ENCODE measurements around the gene DCXR. TPM values are rescaled to one million over a fixed set of nuclear protein-coding genes. Genes with fewer than 3 reads are reported as not detected.

DCXR gene
- total RNA-seq, 6 donors from 2014 or later, result 122 to 358 (median 211) TPM

DNA sequence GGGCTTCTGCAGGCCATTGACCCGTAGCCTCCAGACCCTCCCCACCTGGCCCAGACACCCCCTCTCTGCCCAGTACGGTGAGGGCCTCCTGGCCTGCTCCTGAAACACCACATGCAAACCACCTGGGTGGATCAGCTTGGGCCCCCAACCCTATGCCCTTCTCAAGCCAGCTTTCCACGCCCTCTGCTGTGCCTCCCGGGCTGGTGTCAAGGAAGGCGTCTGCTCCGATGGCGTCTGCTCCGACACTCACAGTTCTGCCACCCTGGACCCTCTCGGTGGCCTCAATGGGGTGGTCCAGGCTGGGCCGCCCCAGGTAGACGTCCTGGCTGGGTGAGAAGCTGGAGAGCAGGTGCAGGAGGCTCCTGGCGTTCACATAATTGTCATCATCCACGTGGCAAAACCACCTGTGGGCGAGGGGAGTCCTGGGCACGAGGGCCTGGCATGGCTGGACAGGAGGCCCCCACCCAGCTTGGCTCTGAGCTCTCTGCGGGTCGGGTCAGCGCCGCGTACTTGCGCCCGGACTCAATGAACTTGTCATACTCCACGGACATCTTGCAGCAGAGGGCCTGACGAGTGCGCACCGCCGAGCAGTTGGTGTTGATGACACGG lies 12.8 kb upstream of the DCXR start:
- WGBS, 2 donors, result 88 to 100% methylated on average over 2 to 28 of the region's 28 CpGs

DNA sequence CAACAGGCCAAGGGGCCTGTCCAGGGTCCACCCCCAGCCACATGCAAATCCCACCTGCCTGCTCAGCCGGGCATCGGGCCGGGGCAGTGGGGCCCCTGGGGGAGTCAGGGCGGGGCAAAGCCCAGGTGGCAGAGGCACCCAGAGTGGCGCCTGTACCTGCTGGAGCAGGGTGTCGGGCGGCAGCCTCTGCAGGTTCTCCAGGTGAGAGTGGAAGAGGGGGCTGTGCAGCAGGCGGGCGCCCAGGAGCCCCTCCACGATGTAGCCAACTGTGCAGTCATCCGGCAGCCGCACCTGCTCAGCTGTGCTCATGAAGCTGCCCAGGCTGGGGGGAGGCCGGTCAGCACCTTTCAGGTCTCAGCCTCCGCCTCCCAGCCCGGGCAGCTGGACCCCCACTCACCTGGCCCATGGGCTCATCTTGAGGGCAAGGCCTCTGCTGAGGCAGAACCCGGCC lies 12.0 kb upstream of the DCXR start:
- H3K4me1 ChIP-seq, result peaks cover 20 to 40% (median 26%) of the 10 kb centered on the region in 4 donors
- ATAC-seq (ENCODE audit: low FRiP score in 2 of 2), result no peak
- peaks cover 0 to 39% (median 22%) of the 10 kb centered on the region in 4 donors for H3K36me3 ChIP-seq

More for the DNA sequence above, 12.8 kb upstream of the DCXR start:
- H3K36me3 ChIP-seq, result peaks cover 3 to 46% (median 29%) of the 10 kb centered on the region in 4 donors
- no peaks in the 10 kb centered on the region for H3K9me3 ChIP-seq
- no peak for ATAC-seq (ENCODE audit: low FRiP score in 2 of 2)
- H3K4me3 ChIP-seq, result peak overlapping the region in 3 of 4 donors; percentile 87 to 99 (median 95)
- peak overlapping the region in 1 of 4 donors; percentile 70 for H3K27ac ChIP-seq
- H3K4me1 ChIP-seq, result peaks cover 20 to 44% (median 26%) of the 10 kb centered on the region in 4 donors
- DNase-seq, result peak in 1 of 2 donors; percentile 80
- TF ChIP-seq POLR2A (IDR thresholded peaks at IDR 0.05) (no peak), POLR2AphosphoS5 (IDR thresholded peaks at IDR 0.05) (no peak), EP300 (IDR thresholded peaks at IDR 0.05) (no peak)
- TF ChIP-seq, protein P1, sequence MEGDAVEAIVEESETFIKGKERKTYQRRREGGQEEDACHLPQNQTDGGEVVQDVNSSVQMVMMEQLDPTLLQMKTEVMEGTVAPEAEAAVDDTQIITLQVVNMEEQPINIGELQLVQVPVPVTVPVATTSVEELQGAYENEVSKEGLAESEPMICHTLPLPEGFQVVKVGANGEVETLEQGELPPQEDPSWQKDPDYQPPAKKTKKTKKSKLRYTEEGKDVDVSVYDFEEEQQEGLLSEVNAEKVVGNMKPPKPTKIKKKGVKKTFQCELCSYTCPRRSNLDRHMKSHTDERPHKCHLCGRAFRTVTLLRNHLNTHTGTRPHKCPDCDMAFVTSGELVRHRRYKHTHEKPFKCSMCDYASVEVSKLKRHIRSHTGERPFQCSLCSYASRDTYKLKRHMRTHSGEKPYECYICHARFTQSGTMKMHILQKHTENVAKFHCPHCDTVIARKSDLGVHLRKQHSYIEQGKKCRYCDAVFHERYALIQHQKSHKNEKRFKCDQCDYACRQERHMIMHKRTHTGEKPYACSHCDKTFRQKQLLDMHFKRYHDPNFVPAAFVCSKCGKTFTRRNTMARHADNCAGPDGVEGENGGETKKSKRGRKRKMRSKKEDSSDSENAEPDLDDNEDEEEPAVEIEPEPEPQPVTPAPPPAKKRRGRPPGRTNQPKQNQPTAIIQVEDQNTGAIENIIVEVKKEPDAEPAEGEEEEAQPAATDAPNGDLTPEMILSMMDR (IDR thresholded peaks at IDR 0.05), result no peak
- no peaks in the 10 kb centered on the region for H3K27me3 ChIP-seq

DNA sequence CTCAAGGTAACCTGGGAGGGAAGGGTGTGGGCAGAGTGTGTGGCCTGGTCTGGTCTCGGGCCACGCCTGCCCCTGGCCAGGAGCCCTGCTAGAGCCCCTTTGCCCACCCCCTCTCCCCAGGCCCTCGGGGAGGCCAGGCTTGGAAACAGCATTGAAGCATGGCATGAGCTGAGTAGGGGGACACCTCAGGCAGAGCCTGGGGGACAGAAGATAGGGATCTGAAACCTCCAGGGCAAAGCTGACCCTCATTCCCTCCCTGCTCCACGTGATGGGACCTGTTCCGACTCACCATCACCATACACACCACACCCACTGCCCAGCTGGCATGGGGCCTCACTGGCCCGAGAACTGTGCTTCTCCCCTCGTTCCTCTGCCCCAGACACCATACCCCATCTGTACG lies 11.6 kb upstream of the DCXR start:
- 97 to 100% methylated on average over 2 to 7 of the region's 8 CpGs for WGBS, 2 donors
- H3K36me3 ChIP-seq, result peaks cover 0 to 35% (median 18%) of the 10 kb centered on the region in 4 donors
- no peak overlapping the region for H3K27ac ChIP-seq
- H3K9me3 ChIP-seq, result no peaks in the 10 kb centered on the region
- peaks cover 20 to 40% (median 26%) of the 10 kb centered on the region in 4 donors for H3K4me1 ChIP-seq
- no peaks in the 10 kb centered on the region for H3K27me3 ChIP-seq
- no peak for DNase-seq
- ATAC-seq (ENCODE audit: low FRiP score in 2 of 2), result no peak
- TF ChIP-seq POLR2AphosphoS5 (IDR thresholded peaks at IDR 0.05) (no peak), EP300 (IDR thresholded peaks at IDR 0.05) (no peak), POLR2A (IDR thresholded peaks at IDR 0.05) (no peak)
- TF ChIP-seq, protein P1 (IDR thresholded peaks at IDR 0.05), result no peak
- no peak overlapping the region for H3K4me3 ChIP-seq

More for the DNA sequence above, 12.0 kb upstream of the DCXR start:
- DNase-seq, result peak in 1 of 2 donors; percentile 75
- H3K9me3 ChIP-seq, result no peaks in the 10 kb centered on the region
- no peaks in the 10 kb centered on the region for H3K27me3 ChIP-seq
- H3K27ac ChIP-seq, result no peak overlapping the region
- TF ChIP-seq, protein P1 (IDR thresholded peaks at IDR 0.05), result no peak
- TF ChIP-seq POLR2A (IDR thresholded peaks at IDR 0.05) (no peak), EP300 (IDR thresholded peaks at IDR 0.05) (no peak), POLR2AphosphoS5 (IDR thresholded peaks at IDR 0.05) (no peak)
- 96 to 97% methylated on average over 7 to 9 of the region's 16 CpGs for WGBS, 2 donors
- H3K4me3 ChIP-seq, result no peak overlapping the region

DNA sequence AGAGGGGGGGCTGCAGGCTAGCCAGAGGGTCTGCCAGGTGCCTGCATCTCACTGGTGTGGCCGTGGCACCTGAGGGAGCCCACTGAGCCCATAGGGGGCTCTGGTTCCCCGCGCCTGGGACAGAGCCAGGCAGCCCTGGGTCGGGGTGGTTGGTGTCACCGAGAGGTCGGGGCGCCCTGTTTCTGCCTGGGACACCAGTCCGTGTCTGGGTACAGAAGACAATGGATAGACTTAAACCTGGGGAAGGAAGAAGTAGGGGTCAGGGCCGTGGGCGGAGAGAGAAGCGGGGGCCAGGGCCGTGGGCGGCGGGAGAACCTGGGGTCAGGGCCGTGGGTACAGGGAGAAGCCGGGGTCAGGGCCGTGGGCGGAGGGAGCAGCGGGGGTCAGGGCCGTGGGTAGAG lies 11.1 kb upstream of the DCXR start:
- TF ChIP-seq EP300 (IDR thresholded peaks at IDR 0.05) (no peak), POLR2A (IDR thresholded peaks at IDR 0.05) (no peak), POLR2AphosphoS5 (IDR thresholded peaks at IDR 0.05) (no peak)
- TF ChIP-seq, protein P1 (IDR thresholded peaks at IDR 0.05), result no peak
- peaks cover 0 to 29% (median 13%) of the 10 kb centered on the region in 4 donors for H3K36me3 ChIP-seq
- peak in 1 of 2 donors; percentile 78 for DNase-seq
- H3K27me3 ChIP-seq, result no peaks in the 10 kb centered on the region
- H3K4me1 ChIP-seq, result peaks cover 20 to 38% (median 24%) of the 10 kb centered on the region in 4 donors
- no peaks in the 10 kb centered on the region for H3K9me3 ChIP-seq
- H3K4me3 ChIP-seq, result no peak overlapping the region
- no peak overlapping the region for H3K27ac ChIP-seq
- 89 to 91% methylated on average over 19 to 20 of the region's 20 CpGs for WGBS, 2 donors
- ATAC-seq (ENCODE audit: low FRiP score in 2 of 2), result no peak

All from upper lobe of left lung (tissue), 6 donors.